Esophagus muscularis mucosa (tissue), 4 donors: Measurements from ENCODE around the gene SPATA9. TPM values are rescaled to one million over a fixed set of nuclear protein-coding genes. Genes with fewer than 3 reads are reported as not detected.
A peak's percentile ranks its signal among the peaks of the same experiment; 100 is the strongest.

Experiments used
- DNase-seq: peaks from one replicate; pipeline ENCODE4 v3.0.0-alpha.2; 2017; ENCODE audit errors: extremely low spot score
- H3K27ac ChIP-seq, 4 donors: fragments of 200-600 bp; sonication (generic); replicated peaks in 1 of 4; 1 replicate in 3 of 4; 2 replicates in 1 of 4; pipeline ENCODE4 v1.5.1; 2016 to 2019; ENCODE audit warnings: mild to moderate bottlenecking in 1 of 4
- H3K27me3 ChIP-seq, 4 donors: fragments of 200-600 bp; sonication (generic); one replicate each; pipeline versions ENCODE4 v1.5.1 to v1.6.0; 2016 to 2019
- H3K36me3 ChIP-seq, 4 donors: fragments of 200-600 bp; sonication (generic); one replicate each; pipeline ENCODE4 v1.5.1; 2016 to 2019
- H3K4me1 ChIP-seq, 4 donors: fragments of 200-600 bp; sonication (generic); one replicate each; pipeline ENCODE4 v1.5.1; 2016 to 2019
- H3K4me3 ChIP-seq, 4 donors: fragments of 200-600 bp; sonication (generic); 1 replicate in 2 of 4; 2 replicates in 2 of 4; pipeline ENCODE4 v1.5.1; 2016 to 2019; ENCODE audit warnings: mild to moderate bottlenecking in 4 of 4, moderate library complexity in 1 of 4
- H3K9me3 ChIP-seq, 4 donors: fragments of 200-600 bp; sonication (generic); 1 replicate in 3 of 4; 2 replicates in 1 of 4; pipeline ENCODE4 v1.5.1; 2016 to 2019
- EP300 ChIP-seq: sonication (generic); formaldehyde crosslinking; IDR thresholded peaks from one replicate; pipeline ENCODE4 v1.6.1; 2017; ENCODE audit warnings: antibody characterized with exemption
- POLR2A ChIP-seq: fragments of 450-650 bp; IDR thresholded peaks from one replicate; pipeline ENCODE4 v1.6.1; 2017; ENCODE audit warnings: antibody characterized with exemption, moderate library complexity, mild to moderate bottlenecking, low read depth
- POLR2AphosphoS5 ChIP-seq, 2 donors: sonication (generic); formaldehyde crosslinking; IDR thresholded peaks; one replicate each; pipeline ENCODE4 v1.6.1; 2017; ENCODE audit warnings: antibody characterized with exemption in 2 of 2
- WGBS: methylation state at CpG from one replicate; pipeline ENCODE4 v1.1.5; 2018; 5-methylcytosine and 5-hydroxymethylcytosine counted together
- intact Hi-C: fragments of 100-400 bp; cut with DNase I; formaldehyde crosslinking; loops from one replicate; pipeline ENCODE4 v1.15.1; 2023
- total RNA-seq, 4 donors: library from RNA; depleted of rRNA; stranded (reverse); fragments of >200 nt; gene quantifications; one replicate each; pipeline versions ENCODE4 v1.1.0 to v1.2.1, GENCODE V29; 2016
- TF ChIP-seq, protein P1 (sequence below), 3 experiments: fragments of 200-600 bp in 2 of 3; fragments of 450-650 bp in 1 of 3; sonication (generic) in 2 of 3; IDR thresholded peaks; one replicate each; pipeline ENCODE4 v1.5.1; 2017 to 2019; ENCODE audit warnings: antibody characterized with exemption in 3 of 3, mild to moderate bottlenecking in 2 of 3, moderate library complexity in 1 of 3

The SPATA9 gene
- total RNA-seq, 4 donors from 2014 or later = not detected

DNA sequence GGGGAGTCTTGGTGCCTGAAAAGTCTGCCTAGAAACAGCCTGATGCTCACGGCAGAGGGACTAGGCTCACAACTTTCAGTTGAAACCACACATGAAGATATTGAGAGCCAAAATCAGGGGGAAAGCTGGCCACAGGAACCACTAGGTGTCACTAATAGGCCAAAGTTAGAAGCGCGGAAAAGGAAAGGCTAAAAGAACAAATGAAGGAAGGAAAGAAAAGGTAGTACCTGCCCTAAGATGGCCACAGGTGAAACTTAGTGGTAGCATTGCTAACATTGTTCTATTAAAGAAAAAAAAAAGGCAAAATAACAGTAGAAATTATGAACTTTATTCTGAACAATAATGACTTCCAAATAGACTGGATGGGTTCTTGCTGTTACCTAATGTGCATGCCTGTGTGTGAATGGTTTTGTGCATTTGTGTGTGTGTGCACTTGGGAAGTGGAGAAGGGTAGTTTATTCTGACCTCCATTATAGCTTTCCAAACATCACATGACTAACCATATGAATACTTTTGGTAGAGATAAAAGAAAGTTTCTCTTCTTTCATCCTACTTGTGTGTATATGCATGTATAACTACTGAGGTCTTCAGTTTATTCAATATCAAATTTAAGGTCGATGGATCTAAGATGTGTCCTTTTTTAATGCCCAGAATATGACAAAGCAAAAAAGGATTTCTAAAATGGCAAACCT is 38.3 kb downstream of the SPATA9 start:
- TF ChIP-seq, protein P1, sequence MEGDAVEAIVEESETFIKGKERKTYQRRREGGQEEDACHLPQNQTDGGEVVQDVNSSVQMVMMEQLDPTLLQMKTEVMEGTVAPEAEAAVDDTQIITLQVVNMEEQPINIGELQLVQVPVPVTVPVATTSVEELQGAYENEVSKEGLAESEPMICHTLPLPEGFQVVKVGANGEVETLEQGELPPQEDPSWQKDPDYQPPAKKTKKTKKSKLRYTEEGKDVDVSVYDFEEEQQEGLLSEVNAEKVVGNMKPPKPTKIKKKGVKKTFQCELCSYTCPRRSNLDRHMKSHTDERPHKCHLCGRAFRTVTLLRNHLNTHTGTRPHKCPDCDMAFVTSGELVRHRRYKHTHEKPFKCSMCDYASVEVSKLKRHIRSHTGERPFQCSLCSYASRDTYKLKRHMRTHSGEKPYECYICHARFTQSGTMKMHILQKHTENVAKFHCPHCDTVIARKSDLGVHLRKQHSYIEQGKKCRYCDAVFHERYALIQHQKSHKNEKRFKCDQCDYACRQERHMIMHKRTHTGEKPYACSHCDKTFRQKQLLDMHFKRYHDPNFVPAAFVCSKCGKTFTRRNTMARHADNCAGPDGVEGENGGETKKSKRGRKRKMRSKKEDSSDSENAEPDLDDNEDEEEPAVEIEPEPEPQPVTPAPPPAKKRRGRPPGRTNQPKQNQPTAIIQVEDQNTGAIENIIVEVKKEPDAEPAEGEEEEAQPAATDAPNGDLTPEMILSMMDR (IDR thresholded peaks at IDR 0.05) = peak; percentile 75 to 81 (median 76)
- TF ChIP-seq POLR2AphosphoS5 (IDR thresholded peaks at IDR 0.05) = peak; percentile 5 to 20
- no peak for TF ChIP-seq EP300
- TF ChIP-seq POLR2A = no peak
- no peak overlapping the region for H3K4me3 ChIP-seq
- H3K27me3 ChIP-seq = no peaks in the 10 kb centered on the region
- intact Hi-C loops = loop anchor here (2.0 to 10.0 kb wide), 5 partner anchors 88 to 958 kb away; partner anchors contain the start of gene RHOBTB3
- no peaks in the 10 kb centered on the region for H3K36me3 ChIP-seq
- H3K9me3 ChIP-seq = no peaks in the 10 kb centered on the region
- peak overlapping the region; percentile 93 to 97 (median 96) for H3K27ac ChIP-seq
- H3K4me1 ChIP-seq = peaks cover 10 to 20% (median 18%) of the 10 kb centered on the region in 4 donors
- no peak for DNase-seq
- 13% methylated on average over 4 of the region's 4 CpGs for WGBS

DNA sequence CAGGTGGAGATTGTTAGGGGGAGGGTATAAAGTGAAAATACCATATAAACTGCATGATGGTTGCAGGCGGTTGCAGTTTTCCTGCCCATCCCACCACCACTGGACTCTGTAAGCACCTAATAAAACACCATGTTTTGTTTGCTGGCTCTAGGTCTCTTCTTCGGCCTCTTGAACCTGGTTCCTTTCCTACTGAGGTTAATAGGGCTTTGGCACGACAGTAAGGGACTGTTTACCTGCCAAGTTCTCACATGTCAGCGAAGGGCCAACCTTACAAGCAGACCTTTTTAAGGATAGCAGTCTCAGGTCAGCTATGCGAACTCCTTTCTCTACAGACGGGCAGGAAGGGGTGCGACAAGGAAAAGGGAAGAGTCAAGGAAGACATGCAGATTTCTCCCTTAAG is 39.6 kb downstream of the SPATA9 start:
- no peaks in the 10 kb centered on the region for H3K36me3 ChIP-seq
- H3K4me3 ChIP-seq = no peak overlapping the region
- 91% methylated on average over 7 of the region's 7 CpGs for WGBS
- no peaks in the 10 kb centered on the region for H3K9me3 ChIP-seq
- no peak for DNase-seq
- intact Hi-C loops = loop anchor here (5.0 to 10.0 kb wide), 3 partner anchors 139 to 959 kb away; no protein-coding TSS in a partner anchor
- no peak for TF ChIP-seq POLR2A
- no peaks in the 10 kb centered on the region for H3K27me3 ChIP-seq
- H3K4me1 ChIP-seq = peaks cover 10 to 20% (median 18%) of the 10 kb centered on the region in 4 donors
- H3K27ac ChIP-seq = no peak overlapping the region

DNA sequence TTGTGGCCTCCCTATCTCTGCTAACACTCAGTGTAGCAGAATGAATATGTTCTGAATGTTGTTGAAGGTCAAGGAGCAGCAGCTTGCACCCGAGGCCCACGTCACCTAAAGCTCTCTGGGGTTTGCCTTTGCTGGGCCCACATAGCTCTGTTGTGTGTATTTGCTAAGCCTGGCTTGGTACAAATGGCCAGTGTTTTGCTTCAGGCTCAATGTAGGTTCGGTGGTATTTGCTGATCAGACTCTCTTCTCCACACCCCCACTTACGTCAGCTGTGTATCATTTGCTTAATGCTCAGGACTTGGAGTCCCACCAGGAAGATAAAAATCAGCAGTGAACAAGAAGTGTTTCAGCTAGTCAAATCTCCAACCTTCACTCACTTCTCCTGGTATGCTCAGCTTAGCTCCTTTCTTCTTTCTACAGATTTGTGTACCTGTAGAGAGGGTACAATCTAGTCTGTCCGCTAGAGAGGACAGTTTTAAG is 41.0 kb downstream of the SPATA9 start:
- TF ChIP-seq POLR2A (no peak), POLR2AphosphoS5 (IDR thresholded peaks at IDR 0.05) (peak; percentile 51 to 55)
- Histone ChIP-seq H3K9me3 (no peaks in the 10 kb centered on the region), H3K36me3 (no peaks in the 10 kb centered on the region), H3K4me1 (peaks cover 0 to 8% (median 7%) of the 10 kb centered on the region in 4 donors), H3K27ac (peak overlapping the region in 2 of 4 donors; percentile 24 to 33), H3K4me3 (no peak overlapping the region), H3K27me3 (no peaks in the 10 kb centered on the region)
- intact Hi-C loops = loop anchor here (5.0 to 10.0 kb wide), 3 partner anchors 141 to 961 kb away; no protein-coding TSS in a partner anchor
- no peak for DNase-seq
- WGBS = 78% methylated on average over 5 of the region's 5 CpGs

DNA sequence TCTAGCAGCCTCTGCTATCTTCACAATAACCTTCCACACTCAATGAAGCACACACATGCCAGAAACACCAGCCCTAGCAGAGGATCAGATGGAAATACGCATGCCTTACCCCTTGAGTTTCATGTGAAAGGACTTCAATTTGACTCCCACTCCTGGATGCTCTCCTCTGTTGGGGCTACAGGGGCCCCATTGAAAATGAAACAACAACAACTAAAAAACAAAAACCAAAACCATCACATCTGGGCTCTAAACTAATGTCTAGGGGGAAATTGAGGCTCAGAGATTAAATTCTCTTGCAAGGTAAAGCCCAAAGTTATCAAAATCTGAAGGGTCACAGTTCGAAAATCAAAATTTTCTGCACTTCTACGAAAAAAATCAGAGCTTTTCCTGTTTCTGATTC is 44.2 kb downstream of the SPATA9 start:
- Histone ChIP-seq H3K27ac (no peak overlapping the region), H3K9me3 (no peaks in the 10 kb centered on the region), H3K36me3 (no peaks in the 10 kb centered on the region), H3K27me3 (no peaks in the 10 kb centered on the region), H3K4me3 (no peak overlapping the region), H3K4me1 (no peaks in the 10 kb centered on the region)
- intact Hi-C loops = no loop called here
- WGBS = 79% methylated on average over 3 of the region's 3 CpGs
- no peak for DNase-seq
- TF ChIP-seq EP300 = no peak
- TF ChIP-seq, protein P1 (IDR thresholded peaks at IDR 0.05) = no peak
- TF ChIP-seq POLR2A = no peak
- TF ChIP-seq POLR2AphosphoS5 (IDR thresholded peaks at IDR 0.05) = no peak

DNA sequence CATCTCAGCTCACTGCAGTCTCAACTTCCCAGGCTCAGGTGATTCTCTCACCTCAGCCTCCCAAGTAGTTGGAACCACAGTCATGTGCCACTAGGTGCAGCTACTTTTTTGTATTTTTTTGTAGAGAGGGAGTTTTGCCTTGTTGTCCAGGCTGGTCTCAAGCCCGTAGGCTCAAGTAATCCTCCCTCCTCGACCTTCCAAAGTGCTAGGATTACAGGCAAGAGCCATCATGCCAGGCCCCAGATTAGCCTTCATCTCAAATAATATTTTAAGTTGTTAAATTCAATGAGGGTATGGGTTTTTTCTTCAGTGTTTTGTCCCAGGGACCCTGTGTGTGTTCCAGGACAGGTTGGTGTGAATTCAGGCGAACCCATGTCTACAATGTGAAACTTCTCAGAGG is 48.7 kb downstream of the SPATA9 start:
- no peaks in the 10 kb centered on the region for H3K27me3 ChIP-seq
- H3K4me1 ChIP-seq = peaks cover 7 to 14% (median 12%) of the 10 kb centered on the region in 4 donors
- no peaks in the 10 kb centered on the region for H3K9me3 ChIP-seq
- 98% methylated on average over 3 of the region's 3 CpGs for WGBS
- intact Hi-C loops = no loop called here
- H3K4me3 ChIP-seq = no peak overlapping the region
- H3K36me3 ChIP-seq = no peaks in the 10 kb centered on the region
- H3K27ac ChIP-seq = no peak overlapping the region
- TF ChIP-seq POLR2AphosphoS5 (IDR thresholded peaks at IDR 0.05) (no peak), POLR2A (no peak), EP300 (no peak)
- TF ChIP-seq, protein P1 (IDR thresholded peaks at IDR 0.05) = no peak
- peak; percentile 64 for DNase-seq
